Measurements from ENCODE around the gene RPS21. TPM values are rescaled to one million over a fixed set of nuclear protein-coding genes. Genes with fewer than 3 reads are reported as not detected.

RPS21 gene
- total and polyA plus RNA-seq, 12 donors = 512 to 4,111 (median 619) TPM

DNA sequence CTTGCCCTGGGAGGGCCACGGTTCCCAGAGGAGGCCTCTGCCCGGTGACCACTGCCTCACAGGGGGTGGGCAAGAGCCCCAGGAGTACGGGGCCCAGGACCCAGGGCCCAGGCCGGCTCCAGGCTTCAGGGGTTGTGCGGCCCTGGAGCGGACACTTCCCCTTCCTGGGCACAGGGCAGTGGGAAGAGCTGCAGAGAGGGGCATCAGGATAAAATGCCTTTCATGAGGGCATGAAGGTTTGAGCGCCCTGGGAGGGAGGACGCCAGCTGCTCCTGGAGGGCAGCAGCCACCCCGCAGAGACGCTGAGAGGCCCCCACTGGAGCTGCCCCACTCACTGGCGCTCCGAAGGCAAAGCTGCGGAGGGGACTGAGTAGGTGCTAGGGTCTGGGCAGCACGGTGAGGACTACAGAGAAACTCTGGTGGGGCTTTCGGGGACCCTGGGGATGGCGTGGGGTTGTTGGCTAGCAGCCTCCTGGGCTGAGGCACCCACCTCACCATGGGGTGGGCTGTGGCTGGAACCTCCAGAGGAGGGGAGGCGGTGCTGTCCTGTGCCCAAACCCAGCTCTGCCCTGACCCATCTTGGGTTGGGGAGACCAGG is 30.2 kb upstream of the RPS21 start:
- DNase-seq = no peak
- peaks cover 0 to 16% (median 3%) of the 10 kb centered on the region in 9 donors for H3K36me3 ChIP-seq
- 30 to 38% methylated on average over 17 of the region's 17 CpGs for WGBS, 2 donors
- H3K9me3 ChIP-seq = no peaks in the 10 kb centered on the region
- peak in 1 of 8 donors; percentile 11 for ATAC-seq
- H3K4me3 ChIP-seq = peak overlapping the region in 9 of 10 donors; percentile 4 to 44 (median 37)
- peak overlapping the region; percentile 77 to 98 (median 93) for H3K27ac ChIP-seq
- H3K4me1 ChIP-seq = peaks cover 65 to 95% (median 79%) of the 10 kb centered on the region in 9 donors
- no peak for TF ChIP-seq CTCF (IDR thresholded peaks at IDR 0.05)
- intact Hi-C loops (cut with DNase I) = loop anchor here in 1 of 10 donors (2.0 kb wide), 1 partner anchor 24 kb away; no protein-coding TSS in a partner anchor
- peaks cover 0 to 12% (median 0%) of the 10 kb centered on the region in 7 donors for H3K27me3 ChIP-seq

DNA sequence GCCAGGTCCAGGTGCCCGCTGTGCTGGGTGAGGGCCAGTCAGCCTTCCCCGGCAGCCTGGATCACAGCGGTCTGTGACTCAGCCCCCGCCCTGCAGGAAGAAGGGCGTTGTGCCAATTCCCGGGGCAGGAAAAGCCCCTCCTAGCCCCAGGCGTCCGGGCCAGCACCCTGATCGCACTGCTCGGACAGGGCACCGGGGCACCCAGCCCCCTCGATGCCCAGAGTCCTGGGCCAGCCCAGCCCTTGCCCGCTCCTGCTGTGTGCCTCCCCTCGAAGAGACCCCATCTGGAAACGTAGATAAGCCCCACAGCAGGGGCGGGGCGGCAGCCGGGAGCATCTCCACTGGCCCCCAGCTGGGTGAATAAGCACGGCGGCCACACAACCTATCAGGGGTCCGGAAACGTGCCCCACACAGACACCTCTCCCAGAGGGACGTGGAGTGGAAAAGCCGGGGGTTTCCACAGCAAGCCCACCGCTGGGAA is 29.7 kb upstream of the RPS21 start:
- 13 to 14% methylated on average over 24 to 25 of the region's 25 CpGs for WGBS, 2 donors
- intact Hi-C loops (cut with DNase I) = loop anchor here in 1 of 10 donors (2.0 kb wide), 1 partner anchor 24 kb away; no protein-coding TSS in a partner anchor
- H3K36me3 ChIP-seq = peaks cover 0 to 16% (median 0%) of the 10 kb centered on the region in 9 donors
- DNase-seq (peak; percentile 86 to 87), ATAC-seq (peak; percentile 40 to 68 (median 52))
- H3K4me1 ChIP-seq = peaks cover 68 to 95% (median 84%) of the 10 kb centered on the region in 9 donors
- no peaks in the 10 kb centered on the region for H3K9me3 ChIP-seq
- no peak for TF ChIP-seq CTCF (IDR thresholded peaks at IDR 0.05)
- peak overlapping the region; percentile 77 to 98 (median 93) for H3K27ac ChIP-seq
- H3K4me3 ChIP-seq = peak overlapping the region in 9 of 10 donors; percentile 4 to 44 (median 37)
- H3K27me3 ChIP-seq = peaks cover 0 to 12% (median 0%) of the 10 kb centered on the region in 7 donors

DNA sequence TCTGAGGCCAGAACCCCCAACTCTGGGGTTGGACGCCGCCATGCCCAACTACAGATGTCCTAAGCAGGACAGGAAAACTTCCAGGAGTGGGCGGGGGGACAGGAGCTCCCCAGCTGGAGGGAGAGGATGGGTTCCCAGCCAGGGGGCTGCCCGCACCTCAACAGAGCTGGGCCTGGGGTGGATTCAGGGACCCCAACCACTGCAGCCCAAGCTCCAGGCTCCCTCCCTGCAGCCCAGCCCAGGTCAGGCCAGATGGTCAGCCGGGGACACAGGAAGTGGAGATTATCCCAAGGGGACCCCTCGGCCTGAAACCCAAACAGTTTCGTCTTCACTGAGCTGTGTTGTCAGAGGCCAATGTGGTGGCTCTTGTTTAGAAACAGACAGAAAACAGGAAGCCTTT is 29.2 kb upstream of the RPS21 start:
- ATAC-seq = peak in 2 of 8 donors; percentile 9 to 23
- H3K9me3 ChIP-seq = no peaks in the 10 kb centered on the region
- no peak for TF ChIP-seq CTCF (IDR thresholded peaks at IDR 0.05)
- 40 to 47% methylated on average over 7 of the region's 7 CpGs for WGBS, 2 donors
- intact Hi-C loops (cut with DNase I) = loop anchor here in 1 of 10 donors (2.0 kb wide), 1 partner anchor 23 kb away; no protein-coding TSS in a partner anchor
- peaks cover 0 to 12% (median 0%) of the 10 kb centered on the region in 7 donors for H3K27me3 ChIP-seq
- peak in 1 of 2 donors; percentile 43 for DNase-seq
- peak overlapping the region in 8 of 10 donors; percentile 2 to 44 (median 40) for H3K4me3 ChIP-seq
- H3K4me1 ChIP-seq = peaks cover 73 to 96% (median 88%) of the 10 kb centered on the region in 9 donors
- H3K27ac ChIP-seq = peak overlapping the region; percentile 77 to 98 (median 93)
- H3K36me3 ChIP-seq = peaks cover 0 to 13% (median 0%) of the 10 kb centered on the region in 9 donors

- peaks cover 0 to 9% (median 0%) of the 10 kb centered on the region in 9 donors for H3K36me3 ChIP-seq
- H3K27me3 ChIP-seq = peaks cover 0 to 12% (median 0%) of the 10 kb centered on the region in 7 donors
- H3K9me3 ChIP-seq = no peaks in the 10 kb centered on the region
- intact Hi-C loops (cut with DNase I) = no loop called here
- peak overlapping the region; percentile 77 to 98 (median 93) for H3K27ac ChIP-seq
- H3K4me3 ChIP-seq = peak overlapping the region in 7 of 10 donors; percentile 18 to 44 (median 42)
- DNase-seq (peak in 1 of 2 donors; percentile 52), ATAC-seq (peak in 7 of 8 donors; percentile 0 to 8 (median 1))
- peaks cover 79 to 97% (median 90%) of the 10 kb centered on the region in 9 donors for H3K4me1 ChIP-seq
- TF ChIP-seq CTCF (IDR thresholded peaks at IDR 0.05) = no peak
- WGBS, 2 donors = 44 to 57% methylated on average over 24 of the region's 24 CpGs
Observed at GRCh38 chr20:62358171-62359042, 28.5 kb upstream of the RPS21 start.

All from heart right ventricle (tissue), 16 donors.